ENCODE results near the gene TLE7.

DNA sequence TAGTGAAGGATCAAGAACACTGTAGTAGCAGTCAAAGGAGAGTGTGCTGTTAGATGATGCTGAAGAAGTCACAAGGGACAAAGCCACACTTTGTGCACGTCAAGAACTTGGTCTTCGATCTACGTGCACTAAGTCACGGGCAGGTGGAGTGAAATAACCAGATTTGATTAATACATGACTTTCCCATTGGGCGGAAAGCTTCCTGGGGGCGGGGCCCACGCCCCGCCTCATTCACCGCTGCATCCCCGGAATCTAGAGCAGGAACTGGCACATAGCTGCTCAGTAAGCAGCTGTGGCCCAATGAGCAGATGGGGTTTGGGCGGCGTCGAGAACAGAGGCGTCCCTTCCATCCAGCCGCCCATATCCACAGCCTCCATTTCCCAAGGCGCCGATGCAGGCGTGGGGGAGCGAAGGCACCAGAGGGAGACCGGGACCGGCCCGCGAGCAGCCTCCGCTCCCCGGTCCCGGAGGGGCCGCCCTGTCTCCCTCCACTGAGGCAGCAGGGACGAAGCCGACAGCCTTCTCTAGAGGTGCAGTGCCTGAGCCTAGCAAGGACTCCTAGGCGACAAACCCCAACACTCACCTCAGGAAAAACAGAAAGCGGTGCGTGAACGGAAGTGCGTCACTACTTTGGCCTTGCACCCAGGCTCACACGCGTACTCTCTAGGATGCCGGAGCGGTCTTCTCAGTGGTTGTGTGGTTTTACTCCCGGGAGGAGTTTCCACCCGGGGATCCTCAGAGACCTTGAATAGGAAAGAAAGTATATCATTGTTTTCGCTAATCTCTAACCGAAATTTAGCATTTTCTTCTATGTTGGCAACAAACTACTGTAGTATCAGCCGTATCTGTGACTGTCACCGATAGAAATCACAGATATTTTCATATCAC, 42.4 kb upstream of the TLE7 start:
- TF ChIP-seq CTCF (IDR thresholded peaks at IDR 0.05) (no peak), ZFX (IDR thresholded peaks at IDR 0.05; ENCODE audit: borderline replicate concordance) (no peak)

All from 22Rv1 (cell line).